GM19240 (cell line): Measurements from ENCODE around the gene DIP2B.
"Not testable (repeated sequence)": the region's sequence is repeated elsewhere in the genome, so short reads cannot be mapped to it uniquely, and the experiment has no call there.

Source experiments
- DNase-seq: peaks from one replicate; pipeline ENCODE4 v3.0.0; 2011; ENCODE audit warnings: low spot score; ENCODE audit not compliant: insufficient read length

The DIP2B gene

GRCh38 chr12:50547742-50548141 is 43.0 kb downstream of the DIP2B start:
- DNase-seq = no peak

- no peak for DNase-seq
Measured at GRCh38 chr12:50549885-50550284, 45.1 kb downstream of the DIP2B start.

- no peak for DNase-seq
Measured at GRCh38 chr12:50550530-50551223, 45.9 kb downstream of the DIP2B start.

GRCh38 chr12:50551866-50552265 is 47.1 kb downstream of the DIP2B start:
- DNase-seq = no peak

- no peak for DNase-seq
Measured at GRCh38 chr12:50554651-50555050, 49.9 kb downstream of the DIP2B start.

GRCh38 chr12:50555471-50555885 is 50.7 kb downstream of the DIP2B start:
- DNase-seq = no peak

- no peak for DNase-seq
Measured at GRCh38 chr12:50556273-50556672, 51.5 kb downstream of the DIP2B start.

- not testable (repeated sequence) for DNase-seq
Measured at GRCh38 chr12:50556796-50557195, 52.0 kb downstream of the DIP2B start.

GRCh38 chr12:50557421-50557820 is 52.6 kb downstream of the DIP2B start:
- DNase-seq = no peak

GRCh38 chr12:50558970-50559369 is 54.2 kb downstream of the DIP2B start:
- DNase-seq = no peak

GRCh38 chr12:50562520-50563433 is 58.0 kb downstream of the DIP2B start:
- DNase-seq = no peak

GRCh38 chr12:50563434-50563787 is 58.6 kb downstream of the DIP2B start:
- DNase-seq = no peak

- DNase-seq = no peak
Measured at GRCh38 chr12:50564237-50564947, 59.6 kb downstream of the DIP2B start.

GRCh38 chr12:50564948-50565297 is 60.1 kb downstream of the DIP2B start:
- no peak for DNase-seq

- no peak for DNase-seq
Measured at GRCh38 chr12:50566066-50566465, 61.3 kb downstream of the DIP2B start.

GRCh38 chr12:50567926-50568325 is 63.1 kb downstream of the DIP2B start:
- DNase-seq = no peak

- no peak for DNase-seq
Measured at GRCh38 chr12:50568338-50569091, 63.7 kb downstream of the DIP2B start.

GRCh38 chr12:50569321-50569720 is 64.5 kb downstream of the DIP2B start:
- DNase-seq = no peak

- DNase-seq = no peak
Measured at GRCh38 chr12:50569876-50570275, 65.1 kb downstream of the DIP2B start.

- DNase-seq = no peak
Measured at GRCh38 chr12:50571786-50572185, 67.0 kb downstream of the DIP2B start.

- no peak for DNase-seq
Measured at GRCh38 chr12:50572287-50572686, 67.5 kb downstream of the DIP2B start.
